ENCODE data around the gene EPS15. TPM values are rescaled to one million over a fixed set of nuclear protein-coding genes. Genes with fewer than 3 reads are reported as not detected.

EPS15 gene
- total and polyA plus RNA-seq, 2 of the 8 experiments (the other 6 are each of a cell fraction or from before 2014, with no cell fraction given) = 15.9 to 57.2 TPM

GRCh38 chr1:51566260-51566659 lies 47.2 kb upstream of the EPS15 start:
- ChIA-PET CTCF (ENCODE audit: partially characterized antibody) (interaction anchor here (0.9 kb wide), 1 partner anchor 254 kb away, joined by 4 read pairs; no protein-coding TSS in a partner anchor), POLR2A (ENCODE audit: partially characterized antibody) (interaction anchor here (0.6 kb wide), 1 partner anchor 15 kb away, joined by 7 read pairs; no protein-coding TSS in a partner anchor)
- H3K4ac ChIP-seq (replicated peaks; ENCODE audit: insufficient read length, low read depth, low read length) = no peak overlapping the region
- H3K14ac ChIP-seq (ENCODE audit: insufficient read length) = no peak overlapping the region
- H4K5ac ChIP-seq (ENCODE audit: insufficient read length, low read depth, low read length) = no peak overlapping the region
- no peak overlapping the region for H3K4me3 ChIP-seq (ENCODE audit: extremely low read depth in 1 of 4, insufficient read depth in 2 of 4, low read depth in 3 of 4, low read length in 4 of 4)
- H3K9ac ChIP-seq (replicated peaks in 1 of 4; ENCODE audit: extremely low read depth in 1 of 4, low read depth in 3 of 4, low read length in 3 of 4) = no peak overlapping the region
- H3K27me3 ChIP-seq (replicated peaks in 1 of 4; ENCODE audit: control insufficient read depth in 3 of 4, extremely low read depth in 1 of 4, insufficient read depth in 3 of 4, low read length in 3 of 4) = no peaks in the 10 kb centered on the region
- no peak overlapping the region for H2BK12ac ChIP-seq (ENCODE audit: low read depth, low read length)
- no peak overlapping the region for H2AFZ ChIP-seq (ENCODE audit: low read length)
- H3K79me1 ChIP-seq (ENCODE audit: low read depth, low read length) = no peaks in the 10 kb centered on the region; the same call in 1 of the 2 replicates
- WGBS, 2 experiments (ENCODE audit: extremely low coverage in 1 of 2, insufficient coverage in 1 of 2, insufficient read length in 1 of 2, insufficient replicate concordance in 2 of 2, low coverage in 1 of 2, low lambda C conversion rate in 2 of 2, missing lambda C conversion rate in 1 of 2) = 85% methylated on average over 3 of the region's 3 CpGs; no CpG with 5 or more reads in 1 of the 2 experiments
- H3K36me3 ChIP-seq (ENCODE audit: control insufficient read depth in 2 of 4, insufficient read depth in 4 of 4, low read length in 3 of 4) = no peaks in the 10 kb centered on the region
- H3K9me3 ChIP-seq (ENCODE audit: insufficient read depth in 2 of 2, low read depth in 1 of 2, low read length in 1 of 2) = no peaks in the 10 kb centered on the region
- no peak overlapping the region for H3K27ac ChIP-seq (ENCODE audit: low read depth, low read length)
- H2AK5ac ChIP-seq (ENCODE audit: low read depth, low read length) = no peak overlapping the region
- H4K8ac ChIP-seq (ENCODE audit: extremely low read depth, insufficient read depth, low read length) = no peak overlapping the region
- no peaks in the 10 kb centered on the region for H3K23me2 ChIP-seq (ENCODE audit: low read depth, low read length)
- no peak overlapping the region for H3K23ac ChIP-seq (ENCODE audit: insufficient read length)
- H3K18ac ChIP-seq (ENCODE audit: extremely low read depth, low read length) = no peak overlapping the region
- H4K20me1 ChIP-seq (replicated peaks in 1 of 2; ENCODE audit: control insufficient read depth in 1 of 2, insufficient read depth in 2 of 2, low read length in 2 of 2) = no peaks in the 10 kb centered on the region
- no peak overlapping the region for H2BK20ac ChIP-seq (ENCODE audit: low read length)
- DNase-seq (ENCODE audit: low read depth in 1 of 2, low spot score in 2 of 2) (no peak), FAIRE-seq (no peak)
- H3K79me2 ChIP-seq (ENCODE audit: control insufficient read depth in 1 of 2, insufficient read depth in 2 of 2, low read length in 2 of 2) = no peaks in the 10 kb centered on the region
- H2BK120ac ChIP-seq (replicated peaks; ENCODE audit: low read depth, low read length) = no peak overlapping the region
- H3K4me1 ChIP-seq (replicated peaks in 1 of 4; ENCODE audit: control insufficient read depth in 3 of 4, insufficient read depth in 4 of 4, low read length in 3 of 4) = peaks cover 0 to 11% (median 6%) of the 10 kb centered on the region in 4 experiments; a peak in 5 of 7 replicates
- no peak overlapping the region for H2BK5ac ChIP-seq (ENCODE audit: low read depth, low read length)
- no peak overlapping the region for H3K4me2 ChIP-seq (ENCODE audit: insufficient read depth in 1 of 2, low read depth in 2 of 2, low read length in 2 of 2)
- no peak overlapping the region for H3K56ac ChIP-seq (replicated peaks; ENCODE audit: insufficient read length, low read depth, low read length)
- H4K91ac ChIP-seq (replicated peaks; ENCODE audit: insufficient read length, low read length) = no peak overlapping the region
- H2BK15ac ChIP-seq (ENCODE audit: low read length) = no peak overlapping the region
- TF ChIP-seq SP2 (IDR thresholded peaks at IDR 0.05; ENCODE audit: low read length) (no peak), PHF8 (conservative IDR thresholded peaks at IDR 0.05; ENCODE audit: low read depth, low read length) (no peak), CBX8 (IDR thresholded peaks at IDR 0.05; ENCODE audit: borderline replicate concordance, low read depth, low read length) (no peak), BCL11A (IDR thresholded peaks at IDR 0.05; ENCODE audit: low read depth in 2 of 2, low read length in 2 of 2) (no peak), NRF1 (IDR thresholded peaks at IDR 0.05; ENCODE audit: low read depth, low read length) (no peak), ATF2 (IDR thresholded peaks at IDR 0.05; ENCODE audit: low read length) (no peak), POU5F1 (IDR thresholded peaks at IDR 0.05; ENCODE audit: low read depth, low read length) (no peak), SUZ12 (IDR thresholded peaks at IDR 0.05; ENCODE audit: low read length) (no peak), USF2 (IDR thresholded peaks at IDR 0.05; ENCODE audit: low read length) (no peak), GABPA (IDR thresholded peaks at IDR 0.05; ENCODE audit: borderline replicate concordance, insufficient read depth, low read length) (no peak), EGR1 (IDR thresholded peaks at IDR 0.05; ENCODE audit: borderline replicate concordance, low read depth, low read length) (no peak), YY1 (IDR thresholded peaks at IDR 0.05; ENCODE audit: low read depth, low read length) (no peak)

Measured in H1 (cell line).